Activated naive CD8-positive, alpha-beta T cell treated with anti-CD3 and anti-CD28 coated beads, Interleukin-2, amount 50 U/mL, for 24 hours (primary cell): ENCODE results near the gene MUCL3.
"Not testable (repeated sequence)": the region's sequence is repeated elsewhere in the genome, so short reads cannot be mapped to it uniquely, and the experiment has no call there.

Experiments used
- ATAC-seq: fragments of 150-1000 bp; cut with Tn5 transposase; one replicate; pipeline ENCODE4 v1.10.0; 2021
- DNase-seq: peaks from one replicate; pipeline ENCODE4 v3.0.0; 2021
- H3K27ac Mint-ChIP-seq: one replicate; pipeline ENCODE4 v1.8.0; 2021; ENCODE audit warnings: mild to moderate bottlenecking, mixed read lengths
- H3K27me3 Mint-ChIP-seq: one replicate; pipeline ENCODE4 v1.8.0; 2021; ENCODE audit warnings: mixed read lengths
- H3K36me3 Mint-ChIP-seq: one replicate; pipeline ENCODE4 v1.8.0; 2021; ENCODE audit warnings: low read depth, mixed read lengths
- H3K4me1 Mint-ChIP-seq: one replicate; pipeline ENCODE4 v1.8.0; 2021; ENCODE audit warnings: mixed read lengths
- H3K4me3 Mint-ChIP-seq: one replicate; pipeline ENCODE4 v1.8.0; 2021; ENCODE audit warnings: mild to moderate bottlenecking, moderate library complexity, mixed read lengths
- H3K9me3 Mint-ChIP-seq: one replicate; pipeline ENCODE4 v1.8.0; 2021; ENCODE audit warnings: mixed read lengths

MUCL3 gene

GRCh38 chr6:30924040-30924627 is 16.6 kb upstream of the MUCL3 start:
- not testable (repeated sequence) for H3K4me1 Mint-ChIP-seq, ATAC-seq, H3K4me3 Mint-ChIP-seq, H3K27ac Mint-ChIP-seq, H3K27me3 Mint-ChIP-seq, H3K9me3 Mint-ChIP-seq, DNase-seq
- peaks cover 43% of the 10 kb centered on the region for H3K36me3 Mint-ChIP-seq

- H3K9me3 Mint-ChIP-seq: peaks cover 5% of the 10 kb centered on the region
- H3K4me1 Mint-ChIP-seq: no peaks in the 10 kb centered on the region
- H3K4me3 Mint-ChIP-seq: no peak overlapping the region
- peaks cover 36% of the 10 kb centered on the region for H3K36me3 Mint-ChIP-seq
- ATAC-seq (no peak), DNase-seq (no peak)
- no peak overlapping the region for H3K27ac Mint-ChIP-seq
- no peaks in the 10 kb centered on the region for H3K27me3 Mint-ChIP-seq
Observed at GRCh38 chr6:30926644-30927043, 14.1 kb upstream of the MUCL3 start.

GRCh38 chr6:30927080-30927479 is 13.7 kb upstream of the MUCL3 start:
- H3K27me3 Mint-ChIP-seq, H3K9me3 Mint-ChIP-seq, H3K4me3 Mint-ChIP-seq, DNase-seq, H3K27ac Mint-ChIP-seq, ATAC-seq, H3K4me1 Mint-ChIP-seq: not testable (repeated sequence)
- peaks cover 35% of the 10 kb centered on the region for H3K36me3 Mint-ChIP-seq

- Mint-ChIP-seq H3K27me3 (no peaks in the 10 kb centered on the region), H3K4me3 (no peak overlapping the region), H3K4me1 (no peaks in the 10 kb centered on the region), H3K36me3 (peaks cover 28% of the 10 kb centered on the region), H3K9me3 (peaks cover 5% of the 10 kb centered on the region), H3K27ac (no peak overlapping the region)
- ATAC-seq (no peak), DNase-seq (no peak)
Observed at GRCh38 chr6:30928677-30929076, 12.1 kb upstream of the MUCL3 start.

DNA sequence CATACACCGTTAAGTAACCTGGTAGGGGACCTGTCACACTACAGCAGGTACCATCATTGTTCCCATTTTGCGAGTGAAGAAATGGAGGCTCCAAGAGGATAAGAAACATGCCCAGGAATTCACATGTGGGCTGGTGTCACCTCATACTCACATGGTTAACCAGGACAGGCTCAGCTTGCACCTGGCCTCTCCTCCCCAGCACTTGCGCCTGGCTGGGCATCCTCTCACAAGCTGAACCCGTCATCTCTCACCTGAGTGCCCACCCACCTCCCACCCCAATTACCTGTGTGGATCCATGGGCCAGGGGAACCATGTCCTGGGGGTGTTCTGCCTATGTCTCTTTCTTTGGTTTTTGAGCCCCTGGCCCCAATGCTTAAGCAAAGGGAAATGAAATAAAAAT is 10.3 kb upstream of the MUCL3 start:
- ATAC-seq: no peak
- H3K4me1 Mint-ChIP-seq: no peaks in the 10 kb centered on the region
- no peak overlapping the region for H3K27ac Mint-ChIP-seq
- peaks cover 27% of the 10 kb centered on the region for H3K36me3 Mint-ChIP-seq
- H3K9me3 Mint-ChIP-seq: peaks cover 5% of the 10 kb centered on the region
- H3K4me3 Mint-ChIP-seq: no peak overlapping the region
- no peaks in the 10 kb centered on the region for H3K27me3 Mint-ChIP-seq
- DNase-seq: no peak

DNA sequence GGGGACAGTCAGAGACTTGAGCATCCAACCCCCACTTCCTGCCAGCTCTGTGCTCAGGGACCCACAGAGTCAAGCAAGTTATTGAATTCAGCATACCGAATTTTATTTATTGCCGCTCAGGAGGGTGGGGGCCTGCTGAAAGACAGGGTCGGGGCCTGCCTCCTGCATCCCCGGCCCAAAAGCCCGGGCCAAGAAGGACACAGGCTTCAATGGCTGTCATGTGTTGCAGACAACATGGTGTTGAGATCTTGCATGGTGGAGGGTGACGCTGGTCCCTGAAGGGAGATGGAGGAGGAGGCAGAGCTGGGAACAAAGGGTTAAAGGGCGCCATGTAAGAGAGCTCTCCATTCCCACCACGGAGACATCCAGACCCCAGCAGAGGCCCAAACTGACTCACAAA is 9.5 kb upstream of the MUCL3 start:
- peaks cover 5% of the 10 kb centered on the region for H3K9me3 Mint-ChIP-seq
- H3K27ac Mint-ChIP-seq: no peak overlapping the region
- H3K36me3 Mint-ChIP-seq: peaks cover 25% of the 10 kb centered on the region
- DNase-seq (no peak), ATAC-seq (no peak)
- H3K4me3 Mint-ChIP-seq: no peak overlapping the region
- no peaks in the 10 kb centered on the region for H3K27me3 Mint-ChIP-seq
- no peaks in the 10 kb centered on the region for H3K4me1 Mint-ChIP-seq

GRCh38 chr6:30931969-30932645 is 8.7 kb upstream of the MUCL3 start, which contains the start of gene SFTA2:
TSS of gene SFTA2 (minus strand) at chr6:30932170. CDS start at chr6:30932096, 74 bp downstream.
- Mint-ChIP-seq H3K9me3 (peaks cover 5% of the 10 kb centered on the region), H3K36me3 (peaks cover 17% of the 10 kb centered on the region), H3K4me3 (no peak within 1 kb of the TSS), H3K4me1 (no peaks in the 10 kb centered on the region), H3K27me3 (no peaks in the 10 kb centered on the region), H3K27ac (no peak within 1 kb of the TSS)
- no peak for ATAC-seq
- DNase-seq: no peak

DNA sequence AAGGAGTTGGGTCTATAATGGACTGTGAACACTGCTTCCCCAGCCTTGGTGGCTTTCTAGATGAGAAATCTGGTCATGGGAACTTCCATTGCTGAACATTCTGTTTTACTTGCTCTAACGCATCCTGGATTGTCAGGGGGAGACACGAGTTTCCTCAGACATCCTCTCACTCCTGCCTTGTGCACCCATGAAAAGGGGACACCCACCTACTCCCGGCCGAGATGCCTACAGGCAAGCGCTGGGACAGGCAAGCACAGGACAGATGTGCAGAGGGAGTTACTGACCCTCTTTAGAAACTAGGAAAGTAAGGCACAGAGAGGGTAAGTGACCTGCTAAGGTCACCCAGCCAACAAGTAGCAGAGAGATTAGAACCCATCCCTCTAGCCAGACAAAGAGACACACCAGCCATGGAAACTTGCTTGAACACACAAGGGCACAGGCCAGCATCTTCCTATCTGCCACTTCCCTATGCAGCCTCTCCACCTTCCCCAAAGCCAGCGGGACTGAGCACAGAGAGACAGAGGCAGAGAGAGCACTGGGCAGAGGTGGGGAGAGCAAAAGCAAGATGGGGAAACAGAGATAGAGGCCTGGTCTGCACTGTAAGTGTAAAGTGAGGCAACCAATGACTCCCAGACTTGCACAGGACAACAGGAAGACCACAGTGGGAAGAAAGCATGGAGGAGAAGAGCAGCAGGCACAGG is 8.0 kb upstream of the MUCL3 start:
- H3K4me3 Mint-ChIP-seq: no peak overlapping the region
- no peak overlapping the region for H3K27ac Mint-ChIP-seq
- ATAC-seq (no peak), DNase-seq (no peak)
- no peaks in the 10 kb centered on the region for H3K27me3 Mint-ChIP-seq
- no peaks in the 10 kb centered on the region for H3K4me1 Mint-ChIP-seq
- peaks cover 5% of the 10 kb centered on the region for H3K9me3 Mint-ChIP-seq
- peaks cover 11% of the 10 kb centered on the region for H3K36me3 Mint-ChIP-seq

DNA sequence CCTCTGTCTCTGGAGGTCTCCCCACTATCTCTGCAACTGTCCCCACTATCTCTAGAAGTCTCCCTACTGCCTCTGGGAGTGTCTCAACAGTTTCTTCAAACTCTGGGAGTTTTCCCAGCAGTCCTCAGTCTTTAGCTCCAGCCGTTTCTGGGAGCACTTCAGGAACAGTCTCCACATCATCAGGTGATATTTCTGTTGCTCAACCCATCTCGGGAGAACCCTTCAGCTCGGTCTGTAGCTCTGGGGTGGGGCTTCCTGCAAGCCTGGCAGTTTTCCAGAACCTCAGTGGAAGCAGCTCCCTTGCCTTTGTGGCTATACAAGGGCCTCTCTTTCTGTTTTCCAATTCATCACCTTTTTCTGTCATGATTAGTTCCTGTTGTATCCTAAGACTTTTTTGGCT is 5.8 kb upstream of the MUCL3 start:
- ATAC-seq (no peak), DNase-seq (no peak)
- no peak overlapping the region for H3K4me3 Mint-ChIP-seq
- no peaks in the 10 kb centered on the region for H3K4me1 Mint-ChIP-seq
- H3K36me3 Mint-ChIP-seq: no peaks in the 10 kb centered on the region
- H3K27me3 Mint-ChIP-seq: peaks cover 2% of the 10 kb centered on the region
- no peaks in the 10 kb centered on the region for H3K9me3 Mint-ChIP-seq
- no peak overlapping the region for H3K27ac Mint-ChIP-seq

- H3K36me3 Mint-ChIP-seq: no peaks in the 10 kb centered on the region
- no peaks in the 10 kb centered on the region for H3K9me3 Mint-ChIP-seq
- no peak overlapping the region for H3K4me3 Mint-ChIP-seq
- H3K27ac Mint-ChIP-seq: no peak overlapping the region
- DNase-seq (no peak), ATAC-seq (no peak)
- no peaks in the 10 kb centered on the region for H3K4me1 Mint-ChIP-seq
- peaks cover 19% of the 10 kb centered on the region for H3K27me3 Mint-ChIP-seq
Observed at GRCh38 chr6:30937265-30937664, 3.5 kb upstream of the MUCL3 start.

- Mint-ChIP-seq H3K9me3 (no peaks in the 10 kb centered on the region), H3K27me3 (peaks cover 30% of the 10 kb centered on the region), H3K4me3 (no peak overlapping the region), H3K27ac (no peak overlapping the region), H3K4me1 (no peaks in the 10 kb centered on the region), H3K36me3 (no peaks in the 10 kb centered on the region)
- DNase-seq (no peak), ATAC-seq (no peak)
Observed at GRCh38 chr6:30938730-30939129, 2.0 kb upstream of the MUCL3 start.

DNA sequence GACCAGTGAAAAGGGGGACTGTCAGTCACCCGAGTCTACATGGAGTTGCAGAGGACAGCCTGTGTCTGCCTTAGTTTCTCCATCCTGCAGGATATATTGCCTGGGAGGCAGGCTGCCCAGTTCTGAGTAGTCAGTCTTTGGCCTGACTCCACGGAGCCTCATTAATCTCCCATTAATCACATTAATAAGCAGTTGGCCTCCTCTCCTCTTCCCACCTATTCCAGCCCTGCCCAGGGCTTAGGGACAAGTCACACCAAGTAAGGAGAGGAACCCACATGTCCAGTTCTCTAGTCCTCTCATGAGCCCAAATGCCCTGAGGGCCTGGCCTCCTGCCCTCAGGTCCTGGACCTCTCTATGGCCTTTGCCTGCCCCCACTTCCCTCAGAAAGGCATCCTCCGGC is 1.3 kb upstream of the MUCL3 start:
- Mint-ChIP-seq H3K27me3 (peaks cover 35% of the 10 kb centered on the region), H3K4me1 (no peaks in the 10 kb centered on the region), H3K36me3 (no peaks in the 10 kb centered on the region), H3K27ac (no peak overlapping the region), H3K4me3 (no peak overlapping the region), H3K9me3 (no peaks in the 10 kb centered on the region)
- DNase-seq (no peak), ATAC-seq (no peak)

DNA sequence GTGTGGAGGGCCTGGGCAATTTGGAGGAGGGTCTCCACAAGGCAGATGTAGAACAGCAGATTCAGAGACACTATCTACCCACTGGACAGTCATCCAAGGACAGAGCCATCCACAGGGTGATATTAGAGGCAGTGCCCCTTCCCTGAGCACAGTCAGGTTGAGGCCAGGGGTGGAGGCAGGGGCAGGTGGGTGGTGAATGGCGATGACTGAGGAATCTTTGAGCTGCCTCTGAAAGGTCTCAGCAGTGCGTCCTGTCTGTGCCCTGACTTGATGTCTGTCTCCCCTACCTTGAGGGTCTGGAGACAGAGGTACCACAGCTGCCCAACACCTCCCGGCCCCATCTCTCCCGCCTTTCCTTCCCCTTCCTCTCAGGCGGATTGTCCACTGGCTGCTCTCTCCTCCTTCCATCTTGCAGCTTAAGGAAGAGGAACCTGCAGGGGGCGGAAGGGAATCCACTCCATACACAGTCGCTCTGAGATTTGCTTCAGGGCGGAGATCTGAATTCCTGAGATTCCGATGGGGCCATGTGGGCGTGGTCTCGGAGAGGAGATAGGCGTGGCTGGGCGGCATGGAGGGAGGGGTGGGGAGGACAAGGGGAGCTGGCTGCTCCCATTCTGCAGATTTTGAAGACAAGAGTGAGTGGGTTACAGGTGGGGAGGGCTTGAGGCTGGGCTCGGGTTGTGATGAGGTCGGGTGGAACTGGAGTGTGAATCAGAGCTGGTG is 1.7 kb downstream of the MUCL3 start:
- H3K36me3 Mint-ChIP-seq: no peaks in the 10 kb centered on the region
- peaks cover 51% of the 10 kb centered on the region for H3K27me3 Mint-ChIP-seq
- ATAC-seq: no peak
- H3K4me1 Mint-ChIP-seq: no peaks in the 10 kb centered on the region
- DNase-seq: no peak
- no peak overlapping the region for H3K4me3 Mint-ChIP-seq
- no peak overlapping the region for H3K27ac Mint-ChIP-seq
- no peaks in the 10 kb centered on the region for H3K9me3 Mint-ChIP-seq

DNA sequence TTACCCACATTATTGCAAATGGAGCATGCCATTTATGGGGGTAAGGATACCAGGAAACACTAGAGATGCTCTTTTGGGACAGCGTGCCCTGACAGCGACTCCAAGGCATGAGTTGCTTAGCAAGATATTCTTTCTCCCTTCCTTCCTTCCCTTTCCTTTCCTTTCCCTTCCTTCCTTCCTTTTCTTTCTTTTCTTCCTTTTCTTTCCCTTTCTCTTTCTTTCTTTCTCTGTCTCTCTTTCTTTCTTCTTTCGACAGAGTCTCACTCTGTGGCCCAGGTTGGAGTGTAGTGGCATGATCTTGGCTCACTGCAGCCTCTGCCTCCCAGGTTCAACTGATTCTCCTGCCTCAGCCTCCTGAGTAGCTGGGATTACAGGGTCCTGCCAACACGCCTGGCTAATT is 3.3 kb downstream of the MUCL3 start:
- no peaks in the 10 kb centered on the region for H3K4me1 Mint-ChIP-seq
- H3K4me3 Mint-ChIP-seq: no peak overlapping the region
- DNase-seq: no peak
- H3K9me3 Mint-ChIP-seq: no peaks in the 10 kb centered on the region
- H3K27ac Mint-ChIP-seq: no peak overlapping the region
- no peak for ATAC-seq
- H3K36me3 Mint-ChIP-seq: no peaks in the 10 kb centered on the region
- peaks cover 52% of the 10 kb centered on the region for H3K27me3 Mint-ChIP-seq

GRCh38 chr6:30945281-30945680 is 4.5 kb downstream of the MUCL3 start:
- peaks cover 57% of the 10 kb centered on the region for H3K27me3 Mint-ChIP-seq
- DNase-seq: no peak
- H3K36me3 Mint-ChIP-seq: no peaks in the 10 kb centered on the region
- H3K4me1 Mint-ChIP-seq: no peaks in the 10 kb centered on the region
- H3K27ac Mint-ChIP-seq: no peak overlapping the region
- no peak overlapping the region for H3K4me3 Mint-ChIP-seq
- H3K9me3 Mint-ChIP-seq: no peaks in the 10 kb centered on the region
- ATAC-seq: no peak
